HG02642 (cell line): ENCODE data around the gene EPHA6.

Experiments
- ATAC-seq: cut with Tn5 transposase; IDR thresholded peaks from one replicate; pipeline ENCODE4 v1.9.1; 2021; ENCODE audit warnings: mild to moderate bottlenecking; ENCODE audit not compliant: unreplicated experiment, poor library complexity

EPHA6 gene

DNA sequence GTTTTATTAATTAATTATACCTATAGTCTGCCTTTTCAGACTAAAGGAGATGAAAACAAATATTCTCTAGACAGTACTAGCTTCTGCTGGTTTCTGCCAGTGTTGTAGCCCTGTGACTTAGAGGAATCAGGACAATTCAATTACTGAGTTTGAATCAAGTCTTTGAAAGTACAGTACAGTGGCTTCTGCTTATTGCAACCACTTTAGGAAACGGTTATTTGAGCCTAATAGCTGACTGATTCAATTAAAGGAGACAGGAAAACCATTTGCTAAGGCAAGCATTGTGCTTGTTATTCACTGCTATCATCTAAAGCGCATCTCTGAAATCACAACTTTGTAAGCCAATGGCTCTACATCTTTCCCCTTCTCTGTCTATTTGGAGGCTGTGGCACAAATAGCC is 860.1 kb downstream of the EPHA6 start:
- ATAC-seq = no peak

DNA sequence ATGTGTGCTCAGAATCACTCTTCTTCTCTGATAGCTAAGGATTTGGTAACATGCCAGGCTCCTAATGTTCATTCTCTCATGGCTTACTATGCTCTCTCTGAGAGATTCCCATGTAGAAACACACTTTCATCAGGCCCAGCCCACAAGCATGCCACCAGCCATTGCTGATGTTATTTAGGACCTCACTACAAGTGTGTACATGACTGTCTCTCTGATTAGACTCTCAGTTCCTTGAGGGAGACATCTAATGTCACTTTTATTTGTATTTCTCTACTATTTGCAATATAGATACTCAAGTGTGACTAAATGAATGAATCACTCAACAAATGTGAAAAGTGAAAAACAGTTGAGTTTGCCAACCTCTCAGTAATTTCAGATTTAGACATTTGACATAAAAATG is 865.8 kb downstream of the EPHA6 start:
- ATAC-seq = no peak

DNA sequence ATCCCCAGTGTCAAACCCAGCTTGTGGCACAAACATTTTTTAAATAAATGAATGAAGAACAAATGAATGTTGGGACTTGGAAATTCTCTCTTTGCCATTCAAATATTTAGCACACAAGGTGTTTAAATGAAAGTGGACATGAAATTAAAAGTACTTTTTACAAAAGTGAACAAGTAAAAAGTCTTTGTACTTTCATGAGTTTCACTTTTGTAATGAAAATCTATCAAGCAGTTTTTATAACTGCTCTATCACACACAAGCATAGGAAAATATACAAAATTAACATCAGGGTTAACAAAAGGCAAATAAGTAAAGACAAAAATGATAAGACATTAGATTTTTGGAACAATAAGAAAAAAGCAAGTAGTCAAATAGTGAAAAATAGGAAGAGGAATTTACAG is 866.3 kb downstream of the EPHA6 start:
- no peak for ATAC-seq

DNA sequence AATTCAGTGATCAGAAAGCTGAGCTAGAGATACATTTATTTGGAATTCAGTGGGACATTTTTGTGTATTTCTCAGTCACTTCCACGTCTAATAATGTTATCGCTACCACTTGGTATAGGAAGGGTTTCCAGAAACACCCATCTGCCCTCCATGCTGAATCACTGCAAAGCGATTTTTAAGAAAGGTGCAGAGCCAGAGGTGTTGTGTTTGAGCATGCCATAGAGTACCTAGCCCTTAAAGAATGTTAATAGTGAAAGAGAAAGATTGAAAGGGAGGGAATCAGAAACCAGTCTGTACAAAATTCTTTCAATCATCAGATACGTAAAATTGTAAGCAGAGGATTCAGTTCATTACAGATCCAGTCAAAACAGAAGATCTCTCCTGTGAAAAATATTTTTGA is 870.1 kb downstream of the EPHA6 start:
- no peak for ATAC-seq

DNA sequence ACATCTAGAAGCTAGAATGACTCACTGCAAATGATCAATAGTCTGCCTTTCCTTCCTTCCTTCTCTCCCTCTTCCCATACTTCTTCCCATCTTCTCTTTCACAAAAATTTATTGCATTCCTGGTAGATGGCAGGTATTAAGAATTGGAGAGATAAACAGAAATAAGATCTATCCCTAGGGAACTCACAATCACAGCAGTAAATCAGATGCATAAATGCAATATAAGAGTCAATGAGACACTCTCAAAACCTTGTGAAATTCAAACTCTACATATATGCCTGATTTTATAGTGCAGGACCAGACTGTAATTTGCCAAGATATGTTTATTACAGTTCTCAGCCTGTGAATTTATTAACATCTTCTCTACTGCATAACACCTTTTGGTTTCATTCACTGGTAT is 871.9 kb downstream of the EPHA6 start:
- ATAC-seq = no peak

DNA sequence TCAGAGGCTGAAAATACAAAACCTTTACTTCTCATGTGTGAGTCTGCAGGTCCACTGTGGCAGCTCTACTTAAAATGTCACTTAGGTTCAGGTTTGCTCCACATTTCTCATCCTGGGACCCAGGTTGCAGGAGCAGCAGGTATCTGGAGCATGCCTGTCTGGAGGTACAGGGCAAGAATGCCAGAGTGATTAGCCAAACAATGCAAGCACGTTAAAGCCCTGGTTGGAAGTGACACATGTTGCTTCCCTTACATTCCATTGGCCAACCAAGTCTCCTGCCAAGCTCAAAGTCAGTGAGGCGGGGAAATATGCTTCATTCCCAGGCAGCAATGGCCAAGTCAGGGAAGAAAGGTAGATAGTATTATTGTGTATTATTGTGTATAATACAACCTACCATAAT is 873.3 kb downstream of the EPHA6 start:
- ATAC-seq = no peak

DNA sequence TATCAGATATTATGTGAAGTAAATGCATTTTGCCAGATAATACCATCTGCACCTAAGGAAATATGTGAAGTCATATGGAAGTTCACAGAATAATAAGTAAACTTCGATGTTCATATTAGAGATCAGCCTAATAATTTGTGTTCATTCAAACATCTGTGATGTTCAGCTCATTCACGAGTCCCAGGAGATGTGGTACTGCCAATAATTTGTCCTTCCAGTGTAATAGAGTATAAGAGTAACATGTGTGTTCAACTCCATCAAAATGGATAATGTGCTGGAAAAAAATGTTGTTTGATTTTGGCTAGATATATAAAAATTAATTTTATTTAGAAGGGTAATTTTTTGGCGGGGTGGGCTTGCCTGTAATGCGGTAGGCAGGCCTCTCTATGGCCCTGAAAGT is 874.7 kb downstream of the EPHA6 start:
- ATAC-seq = no peak

DNA sequence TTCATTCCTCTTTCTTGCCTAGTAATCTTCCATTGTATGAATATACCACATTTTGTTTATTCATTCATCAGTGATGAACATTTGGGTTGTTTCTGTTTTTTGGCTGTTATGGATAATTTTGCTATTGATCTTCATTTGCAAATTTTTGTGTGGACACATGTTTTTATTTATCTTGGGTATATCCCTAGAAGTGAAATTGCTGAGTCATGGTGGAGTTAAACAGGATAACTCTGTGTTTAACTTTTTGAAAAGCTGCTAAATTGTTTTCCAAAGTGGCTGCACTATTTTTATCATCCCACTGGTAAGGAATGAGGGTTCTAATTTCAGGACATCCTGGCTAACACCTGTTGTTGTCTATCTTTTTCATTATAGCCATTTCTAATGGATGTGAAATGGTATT is 875.6 kb downstream of the EPHA6 start:
- ATAC-seq = no peak

DNA sequence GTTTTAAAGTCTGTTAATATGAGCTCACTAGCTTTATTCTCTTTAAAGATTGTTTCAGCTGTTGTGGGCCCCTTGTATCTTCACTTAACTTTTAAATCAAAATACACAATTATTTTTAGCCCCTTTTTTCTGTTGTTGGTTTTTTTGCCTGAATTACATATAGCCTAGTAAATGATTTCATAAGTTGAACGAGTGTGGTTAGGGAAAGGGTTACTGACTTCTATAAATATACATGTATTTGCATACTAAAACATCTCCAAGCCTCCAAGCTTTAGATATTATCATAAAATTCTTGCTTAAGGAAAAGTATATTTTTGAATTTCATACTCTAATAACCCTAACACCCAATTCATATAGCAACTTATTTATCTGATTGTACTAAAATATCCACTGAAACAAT is 877.0 kb downstream of the EPHA6 start:
- ATAC-seq = no peak

DNA sequence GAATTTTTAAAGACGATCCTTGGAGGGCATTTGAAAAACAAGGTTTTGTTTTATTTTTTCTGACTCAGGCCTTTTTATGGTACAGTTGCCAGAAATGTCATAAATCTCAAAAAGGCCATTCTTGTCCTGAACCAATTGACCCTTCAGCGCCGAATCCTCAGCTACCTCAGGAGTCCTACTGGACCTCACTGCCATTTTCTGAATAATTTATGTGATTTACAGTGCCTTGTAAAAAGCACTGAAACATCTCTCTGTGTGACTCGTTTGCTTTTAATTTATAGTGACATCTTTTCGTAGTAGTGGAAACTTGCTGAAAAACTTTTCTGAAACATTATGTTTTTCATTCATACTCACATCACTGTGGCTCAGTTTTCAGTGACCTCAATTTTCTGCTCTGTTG is 878.0 kb downstream of the EPHA6 start:
- ATAC-seq = no peak

DNA sequence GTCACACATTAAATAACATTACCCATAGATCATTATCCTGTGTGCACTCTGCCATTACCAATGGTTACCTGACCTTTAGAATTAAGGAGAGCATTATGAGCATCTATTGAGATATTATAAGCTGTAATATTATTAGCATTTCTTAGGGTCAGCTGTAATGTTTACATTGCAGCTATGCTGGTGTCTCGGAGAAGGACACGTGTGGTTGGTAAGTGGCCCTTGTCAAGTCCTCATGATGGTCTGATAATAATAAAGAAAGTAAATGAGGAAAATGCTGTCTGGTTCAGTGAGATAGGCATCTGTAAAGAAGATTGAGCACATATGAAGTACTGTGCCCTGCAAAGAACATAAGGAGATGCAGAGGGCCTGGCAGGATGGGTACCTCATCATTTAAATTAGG is 878.4 kb downstream of the EPHA6 start:
- ATAC-seq = no peak

DNA sequence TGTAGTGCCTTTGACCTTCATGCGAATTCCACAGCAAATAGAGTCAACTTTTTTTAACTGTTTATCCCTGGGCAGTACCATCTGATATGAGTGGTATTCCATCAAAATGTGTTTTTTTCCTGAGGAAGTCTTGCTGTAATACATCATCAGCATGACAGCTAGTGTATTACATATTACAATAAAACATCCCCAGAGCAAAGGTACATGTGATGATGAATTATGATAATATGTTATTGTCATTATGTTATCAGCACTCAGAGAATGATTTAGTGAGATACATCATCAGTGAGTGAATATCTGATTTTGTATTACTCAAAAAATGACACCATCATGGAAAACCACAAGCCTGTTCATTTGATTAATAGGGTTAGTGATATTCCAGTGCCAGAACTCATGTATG is 880.5 kb downstream of the EPHA6 start:
- ATAC-seq = no peak

DNA sequence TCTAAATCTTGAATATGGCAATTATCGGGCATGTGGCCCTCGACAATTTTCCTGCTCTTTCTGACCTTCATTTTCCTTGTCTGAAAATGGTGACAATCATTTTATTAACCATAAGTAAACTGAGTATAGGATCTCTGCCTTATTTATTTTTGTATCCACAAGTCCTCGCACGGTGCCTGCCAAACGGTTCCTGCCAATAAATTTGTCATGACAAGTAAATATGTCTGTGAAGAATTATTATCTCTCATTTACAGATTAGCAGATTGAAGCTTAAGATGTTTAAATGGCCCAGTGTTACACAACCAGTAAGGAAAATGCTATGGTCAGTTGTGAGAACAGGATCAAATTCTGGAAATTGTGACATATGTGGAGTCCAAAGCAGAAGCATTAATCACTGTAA is 884.3 kb downstream of the EPHA6 start:
- no peak for ATAC-seq

DNA sequence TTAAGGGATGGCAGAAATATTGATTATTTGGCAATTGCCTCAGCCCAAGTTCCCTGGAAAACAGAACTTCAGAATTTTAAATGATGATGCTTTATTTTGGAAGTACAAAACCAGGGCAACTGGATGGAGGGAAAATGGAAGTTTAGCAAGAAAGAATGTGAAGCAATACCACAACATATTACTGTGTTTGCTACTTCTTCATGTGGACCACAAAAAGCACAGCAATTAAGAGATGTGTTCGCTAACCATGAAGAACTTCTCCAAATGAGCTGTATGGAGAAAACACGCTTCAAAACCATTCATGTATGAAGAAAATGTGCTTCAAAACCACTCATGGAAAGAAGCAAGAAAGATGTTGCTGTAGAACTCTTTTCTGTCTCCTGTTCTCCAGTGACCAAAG is 885.5 kb downstream of the EPHA6 start:
- ATAC-seq = no peak

DNA sequence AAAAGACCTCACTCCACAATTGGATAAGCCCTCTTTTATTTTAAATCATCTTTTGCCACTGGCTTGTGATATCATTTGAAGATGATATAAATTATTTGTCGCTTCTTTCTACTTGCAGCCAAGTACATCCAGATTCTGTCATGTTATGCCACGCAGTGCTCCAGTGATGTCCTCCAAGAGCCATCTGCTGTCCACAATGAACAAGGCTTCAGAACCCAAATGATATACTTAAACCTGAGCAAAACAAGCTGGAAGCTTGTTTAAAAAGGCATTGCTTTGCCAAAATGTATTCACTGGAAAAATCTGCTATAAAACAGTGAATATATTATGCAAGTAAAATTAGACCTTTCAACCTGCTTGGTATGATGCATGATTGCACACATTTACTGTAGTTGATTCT is 891.4 kb downstream of the EPHA6 start:
- ATAC-seq = no peak

DNA sequence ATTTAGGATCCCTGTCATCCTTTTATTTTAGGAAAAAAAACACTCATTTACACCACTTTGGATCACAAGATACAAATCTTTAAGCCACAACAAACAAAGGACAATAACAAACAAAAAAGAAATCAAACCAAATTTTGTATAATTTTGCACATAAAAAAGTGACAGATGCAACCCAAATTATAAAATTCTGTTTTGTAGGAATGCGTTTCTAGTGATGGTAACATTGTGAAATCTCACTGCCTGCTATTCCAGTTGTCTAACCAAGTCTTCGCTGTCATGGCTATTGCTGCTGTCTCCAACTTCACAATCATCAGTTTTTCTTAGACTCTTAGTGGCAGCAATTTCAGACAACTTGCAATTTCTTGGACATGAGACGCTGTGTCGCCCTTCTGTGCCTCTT is 891.8 kb downstream of the EPHA6 start:
- no peak for ATAC-seq

DNA sequence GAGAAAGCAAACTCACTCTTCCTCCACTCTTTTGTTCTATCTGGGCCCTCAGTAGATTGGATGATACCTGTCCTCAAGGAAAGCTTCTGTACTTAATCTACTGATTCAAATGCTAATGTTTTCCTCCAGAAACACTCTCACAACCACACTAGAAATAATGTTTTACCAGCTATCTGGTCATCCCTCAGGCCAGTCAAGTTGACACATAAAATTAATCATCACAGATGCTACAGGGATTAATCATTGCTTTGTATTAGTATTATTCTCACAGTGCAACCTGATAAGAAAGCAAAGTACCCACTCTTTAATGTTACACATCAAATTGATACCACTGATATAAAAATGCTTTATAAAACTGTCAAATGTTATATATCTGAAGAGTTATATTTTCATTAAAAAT is 897.3 kb downstream of the EPHA6 start:
- ATAC-seq = no peak

DNA sequence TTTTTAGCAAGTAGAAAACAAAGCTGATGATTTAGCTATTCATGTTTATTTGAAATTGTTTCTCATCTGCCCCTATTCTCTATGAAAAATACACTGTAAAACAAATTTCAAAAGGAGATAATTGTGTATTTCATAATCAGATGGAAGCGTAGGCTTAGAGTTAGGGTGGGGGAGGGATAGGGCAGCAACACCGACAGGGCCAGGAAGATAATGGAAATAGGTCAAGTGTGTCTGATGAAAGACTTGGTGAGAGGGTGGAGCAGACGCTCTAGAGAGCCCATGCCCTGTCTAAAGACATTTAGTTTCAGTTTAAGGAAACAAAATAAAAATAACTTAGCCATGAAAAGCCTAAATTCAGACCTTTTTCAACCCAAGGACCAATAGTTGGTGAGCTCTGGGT is 898.5 kb downstream of the EPHA6 start:
- no peak for ATAC-seq

DNA sequence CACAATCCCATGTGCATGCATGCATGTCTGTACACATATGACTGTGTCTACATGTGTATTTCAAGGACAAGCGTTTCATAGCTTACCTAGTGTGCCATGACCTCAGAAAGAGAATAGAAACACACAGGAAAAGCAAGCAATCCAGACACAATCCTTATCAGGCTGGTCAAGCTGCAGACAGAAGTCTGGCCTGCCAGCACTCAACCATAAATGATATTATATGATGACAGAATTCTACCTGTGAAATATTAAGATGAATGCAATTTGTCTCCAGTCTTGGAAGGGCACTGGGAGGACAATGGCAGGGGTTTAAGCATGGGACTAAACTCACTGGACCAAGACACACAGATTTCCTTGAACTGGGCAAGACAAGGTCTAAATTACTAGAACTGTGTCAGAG is 899.2 kb downstream of the EPHA6 start:
- ATAC-seq = no peak

DNA sequence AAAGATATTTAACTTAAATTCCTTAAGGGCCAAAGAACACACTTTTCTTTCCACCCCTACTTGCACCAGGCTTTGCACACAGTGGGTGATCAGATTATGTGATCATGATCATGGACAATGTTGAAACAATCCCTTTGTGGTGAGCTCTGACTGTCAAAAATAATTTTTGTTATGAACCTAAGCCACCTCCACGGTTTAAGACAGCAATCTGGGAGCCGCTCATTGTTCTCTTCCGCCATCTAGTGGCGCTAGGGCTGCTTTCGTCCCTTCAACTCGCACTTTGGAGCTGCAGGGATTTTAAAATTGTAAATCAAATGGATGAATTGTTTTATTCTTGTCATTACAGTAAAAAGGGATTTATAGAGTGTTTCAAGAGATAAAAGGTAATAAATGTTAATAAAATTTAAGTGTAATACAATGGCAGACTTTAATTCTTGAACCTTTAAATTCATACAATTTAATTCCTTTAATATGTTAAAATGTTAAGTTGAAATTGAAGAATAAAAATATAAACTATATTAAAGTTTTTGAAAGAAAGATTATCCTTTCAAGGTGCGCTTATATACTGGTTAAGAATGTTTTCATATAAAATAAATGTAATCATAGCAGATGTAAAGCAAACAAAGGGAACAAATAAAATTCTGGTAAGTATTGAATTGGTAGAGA is 904.9 kb downstream of the EPHA6 start:
- peak; percentile 95 for ATAC-seq

DNA sequence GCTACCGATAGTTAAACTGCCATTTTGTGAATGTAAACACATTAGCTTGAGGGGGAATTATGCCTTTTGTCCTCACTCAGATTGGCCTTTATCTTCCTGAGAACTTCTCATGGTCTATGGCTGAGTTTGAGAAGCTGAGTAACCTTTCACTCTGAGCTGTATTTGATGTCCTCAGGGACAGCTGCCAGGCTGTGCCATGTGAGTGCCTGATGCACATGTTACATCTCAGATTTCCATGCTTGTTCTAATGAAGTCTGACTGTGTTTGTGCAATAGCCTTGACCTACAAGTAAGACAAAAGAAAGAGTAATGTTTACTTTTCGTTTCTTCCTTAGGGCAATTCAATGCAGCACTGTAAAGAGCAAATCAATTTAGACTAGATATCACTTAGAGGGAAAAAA is 906.0 kb downstream of the EPHA6 start:
- ATAC-seq = no peak

DNA sequence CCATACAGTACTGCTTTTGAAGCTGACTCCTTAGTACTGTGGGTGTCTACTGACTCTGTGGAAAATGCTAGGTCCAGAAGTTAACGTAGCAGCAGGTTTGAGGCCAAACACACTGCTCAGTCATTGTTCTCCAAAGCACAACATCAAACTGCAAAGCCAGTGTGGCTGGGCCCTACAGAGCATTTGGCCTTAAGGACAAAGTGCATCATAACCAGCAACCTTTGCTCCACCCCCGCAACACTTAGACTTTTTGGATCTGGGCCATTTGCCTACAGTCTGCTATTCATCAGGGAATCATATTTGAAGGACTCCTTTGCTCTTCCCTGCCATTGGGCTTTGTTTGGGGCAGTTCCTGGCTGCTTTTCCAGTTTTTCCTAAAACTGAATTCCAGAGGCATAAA is 907.1 kb downstream of the EPHA6 start:
- ATAC-seq = no peak

DNA sequence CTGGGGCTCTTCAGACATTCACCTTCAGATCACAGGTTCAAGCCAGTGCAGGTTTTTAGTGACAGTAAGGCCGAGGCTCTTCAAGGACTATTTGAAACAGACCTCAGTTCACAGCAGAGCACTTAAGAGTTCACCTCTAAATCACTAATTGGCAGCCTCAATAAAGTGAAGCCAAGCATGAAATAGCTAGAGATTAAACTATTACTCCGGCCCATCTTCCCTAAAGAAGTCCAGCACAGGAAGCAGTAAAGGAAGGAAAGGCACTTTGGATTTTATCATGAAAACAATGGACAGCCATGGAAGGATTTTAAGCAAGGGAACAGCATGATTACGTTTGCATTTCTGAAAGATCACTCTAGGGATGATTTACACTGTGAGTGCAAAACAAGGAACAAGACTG is 922.5 kb downstream of the EPHA6 start:
- no peak for ATAC-seq
